RKO (cell line): Measurements from ENCODE around the gene KEL.

Source experiments
- DNase-seq: peaks from one replicate; pipeline ENCODE4 v3.0.0-alpha.2; 2016; ENCODE audit warnings: low spot score

The KEL gene

DNA sequence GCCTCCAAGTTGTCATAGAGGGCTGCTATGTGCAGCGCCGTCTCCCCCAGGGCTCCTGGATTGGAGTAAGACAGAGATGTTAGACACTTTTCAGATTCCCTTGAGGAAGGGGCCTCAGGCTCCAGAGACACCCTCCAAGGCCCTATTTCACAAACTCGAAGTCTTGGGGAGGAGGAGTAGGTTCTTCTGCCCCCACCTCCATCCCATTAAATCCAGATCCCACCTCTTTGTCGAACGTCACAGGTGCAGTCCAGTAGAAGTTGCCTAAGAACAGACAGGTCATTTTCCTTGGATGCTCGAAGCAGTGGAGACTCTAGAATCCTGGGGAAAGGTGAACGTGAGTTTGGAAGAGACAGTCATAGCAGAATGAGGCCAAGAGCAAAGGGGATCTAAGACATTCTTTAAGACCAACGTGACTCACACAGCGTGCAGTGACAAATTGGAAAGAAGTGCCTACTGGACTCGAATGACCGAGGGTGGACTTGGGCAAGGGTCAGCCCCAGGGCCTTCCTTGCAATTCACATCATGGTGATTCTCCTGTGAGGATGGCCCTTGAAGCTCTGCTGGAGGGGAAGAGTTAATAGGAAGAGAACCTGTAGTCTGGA is 31.9 kb downstream of the KEL start:
- DNase-seq: no peak

DNA sequence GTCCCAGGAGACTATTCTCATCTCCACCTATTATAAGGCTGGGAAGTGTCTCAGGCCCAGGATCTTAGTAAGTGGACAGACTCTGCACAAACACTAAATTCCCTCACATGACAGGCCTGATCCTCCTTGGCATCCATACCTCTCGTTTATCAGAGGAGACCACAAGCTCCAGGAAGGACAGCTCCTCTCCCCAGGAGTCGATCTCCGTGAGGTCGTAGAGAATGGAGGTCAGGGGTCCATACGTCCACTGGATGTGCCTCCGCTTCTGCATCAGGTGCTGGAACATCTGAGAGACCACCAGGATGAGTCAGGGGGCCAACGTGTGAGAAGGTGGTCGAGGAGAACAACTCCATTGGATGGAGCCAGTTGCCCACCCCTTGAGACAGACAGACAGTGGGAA is 34.2 kb downstream of the KEL start:
- no peak for DNase-seq

DNA sequence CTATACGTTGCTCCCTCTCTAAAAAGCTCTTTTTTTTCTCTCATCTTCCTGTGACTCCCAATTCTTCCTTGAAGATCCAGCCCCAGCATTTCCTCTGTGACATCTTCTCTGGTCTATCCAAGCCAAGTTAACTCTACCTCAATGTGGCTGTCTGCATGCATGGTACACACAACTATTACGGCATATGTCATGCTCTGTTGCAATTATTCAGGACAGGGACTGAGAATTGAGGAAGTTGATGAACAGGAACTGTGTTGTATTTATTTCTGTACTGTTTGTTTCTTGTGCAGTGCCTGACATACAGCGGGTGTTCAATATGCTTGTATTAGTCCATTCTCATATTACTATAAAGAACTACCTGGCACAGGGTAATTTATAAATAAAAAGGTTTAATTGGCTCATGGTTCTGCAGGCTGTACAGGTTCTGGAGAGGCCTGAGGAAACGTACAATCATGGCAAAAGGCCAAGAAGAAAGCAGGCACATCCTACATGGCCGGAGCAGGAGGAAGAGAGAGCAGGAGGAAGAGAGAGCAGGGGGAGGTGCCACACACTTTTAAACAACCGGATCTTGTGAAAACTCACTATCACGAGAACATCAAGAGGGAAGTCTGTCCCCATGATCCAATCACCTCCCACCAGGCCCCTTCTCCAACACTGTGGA is 34.9 kb downstream of the KEL start:
- DNase-seq: no peak

DNA sequence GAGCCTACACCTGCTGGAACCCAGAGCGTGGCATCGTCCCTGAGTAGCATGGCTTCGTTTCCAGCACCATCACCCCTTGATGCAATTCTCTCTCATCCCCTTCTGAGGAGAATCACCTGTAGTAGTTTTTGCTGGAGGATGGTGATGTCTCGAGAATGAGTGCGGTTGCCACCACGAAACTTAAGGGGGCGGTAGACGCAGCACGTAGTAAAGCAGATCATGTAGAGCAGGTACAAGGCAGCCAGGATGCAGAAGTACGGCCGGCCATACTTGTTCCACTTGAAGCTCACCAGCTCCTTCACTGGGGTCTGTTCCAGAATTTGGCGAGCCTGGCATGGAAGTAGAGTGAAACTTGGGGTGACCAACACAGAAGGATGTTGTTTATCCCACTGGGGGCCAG is 36.8 kb downstream of the KEL start:
- no peak for DNase-seq

DNA sequence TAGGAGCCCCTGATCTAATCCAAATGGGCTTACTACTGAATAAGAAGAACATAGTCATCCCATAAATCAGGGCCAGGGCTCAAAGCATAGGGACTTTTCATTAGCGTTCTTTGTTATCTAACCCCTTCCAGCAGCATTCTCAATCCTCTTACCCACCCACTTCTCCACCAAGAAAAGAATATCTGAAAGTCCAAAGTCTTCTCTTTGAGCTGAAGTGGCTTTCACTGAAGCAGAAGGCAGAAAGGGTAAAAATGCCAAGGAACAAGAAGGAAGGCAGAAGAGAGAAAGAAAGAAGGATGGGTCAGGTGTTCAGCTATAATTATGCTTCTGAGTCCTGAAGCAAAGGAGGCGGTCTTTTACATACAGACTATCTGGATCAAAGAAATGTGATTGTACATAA is 38.8 kb downstream of the KEL start:
- DNase-seq: no peak

DNA sequence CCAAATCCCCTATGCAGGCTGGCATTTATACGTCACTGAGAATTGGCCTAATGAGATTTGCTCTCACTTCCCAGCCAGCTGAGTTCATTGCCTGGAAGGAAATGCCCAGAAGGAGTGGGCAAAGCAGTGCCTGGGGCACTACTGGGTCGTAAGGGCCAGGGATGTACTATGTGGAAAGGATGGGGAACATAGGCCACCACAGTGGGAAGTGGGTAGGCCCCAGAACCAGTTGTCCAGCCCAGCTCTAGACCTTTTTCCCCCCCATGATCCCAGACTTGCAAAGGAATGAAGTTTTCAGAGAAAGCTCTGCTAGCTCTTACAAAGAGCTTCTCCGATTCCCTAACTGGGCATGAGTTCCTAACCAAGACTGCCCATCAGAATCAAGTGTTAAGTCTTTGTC is 42.5 kb downstream of the KEL start:
- no peak for DNase-seq

DNA sequence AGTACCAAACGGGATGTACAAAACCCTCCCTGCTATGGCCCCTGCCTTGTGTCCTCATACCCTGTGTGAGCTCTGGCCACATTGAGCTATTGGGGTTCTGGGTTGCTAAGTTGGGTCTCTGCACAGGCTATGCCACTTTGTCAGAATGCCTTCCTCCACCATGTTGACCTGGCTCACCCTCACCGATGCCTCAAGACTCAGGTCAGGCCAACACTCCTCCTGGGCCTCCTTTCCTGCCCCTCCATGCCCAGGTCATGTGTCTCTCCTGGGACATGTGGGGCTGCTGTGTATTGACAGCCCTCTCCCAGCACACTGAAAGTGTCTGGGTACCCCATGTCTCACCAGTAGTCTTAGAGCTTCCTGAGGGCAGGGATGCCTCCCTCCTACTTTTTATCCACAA is 43.3 kb downstream of the KEL start:
- DNase-seq: no peak

DNA sequence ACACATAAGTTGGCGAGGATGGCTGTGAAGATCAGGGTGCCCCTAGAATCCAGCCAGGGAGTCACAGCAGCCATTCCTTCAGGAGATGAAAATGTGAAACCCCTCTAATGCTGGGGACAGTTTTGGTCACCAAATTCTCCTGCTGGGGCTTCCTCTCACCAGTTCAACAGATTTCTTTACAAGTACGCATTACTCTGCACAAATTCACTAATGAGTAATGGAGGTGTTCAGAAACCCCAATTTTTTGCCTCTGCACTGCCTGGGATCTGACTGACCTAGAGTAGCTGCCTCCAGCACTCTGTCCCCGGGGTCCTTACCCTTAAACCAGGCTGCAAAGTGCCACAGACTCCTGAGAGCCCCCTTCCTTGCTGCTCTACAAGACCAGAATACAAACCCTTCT is 44.7 kb downstream of the KEL start:
- no peak for DNase-seq

DNA sequence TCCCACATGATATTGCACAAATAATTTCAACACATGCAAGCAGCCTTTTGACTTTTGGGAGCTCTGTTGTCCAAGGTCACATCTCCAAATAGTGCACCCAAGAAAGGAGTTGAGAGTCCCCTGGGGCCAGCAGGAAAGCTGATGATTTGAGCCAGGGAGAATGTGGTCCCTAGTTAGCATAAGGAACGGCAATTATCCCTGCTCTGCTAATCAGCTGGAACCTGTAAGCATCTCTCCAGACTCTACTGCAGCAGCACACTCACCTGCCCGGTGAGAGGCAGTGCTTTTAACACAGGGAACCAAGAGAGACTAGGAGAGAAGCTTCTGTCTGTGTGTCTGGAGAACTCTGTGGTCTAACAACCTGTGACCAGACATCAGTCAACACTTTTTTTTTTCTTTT is 45.7 kb downstream of the KEL start:
- no peak for DNase-seq

DNA sequence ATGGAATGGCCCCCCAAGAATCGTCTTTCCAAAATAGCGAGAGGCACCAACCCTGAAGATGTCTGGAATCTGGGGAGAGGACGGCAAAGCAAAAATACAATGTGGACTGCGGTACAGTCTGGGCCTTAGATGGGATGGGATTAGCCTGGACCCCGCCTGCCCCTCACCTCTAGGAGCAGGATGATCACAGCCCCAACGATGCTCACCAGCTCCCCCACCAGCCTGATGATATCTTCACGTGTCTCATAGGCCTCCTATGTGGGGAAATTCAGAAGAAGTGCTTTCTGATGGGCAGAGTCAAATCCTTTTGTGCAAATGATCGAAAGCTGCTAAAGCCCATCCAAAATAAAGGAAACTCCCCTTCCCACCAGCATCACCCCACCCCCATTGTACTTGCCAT is 46.8 kb downstream of the KEL start:
- DNase-seq: no peak

DNA sequence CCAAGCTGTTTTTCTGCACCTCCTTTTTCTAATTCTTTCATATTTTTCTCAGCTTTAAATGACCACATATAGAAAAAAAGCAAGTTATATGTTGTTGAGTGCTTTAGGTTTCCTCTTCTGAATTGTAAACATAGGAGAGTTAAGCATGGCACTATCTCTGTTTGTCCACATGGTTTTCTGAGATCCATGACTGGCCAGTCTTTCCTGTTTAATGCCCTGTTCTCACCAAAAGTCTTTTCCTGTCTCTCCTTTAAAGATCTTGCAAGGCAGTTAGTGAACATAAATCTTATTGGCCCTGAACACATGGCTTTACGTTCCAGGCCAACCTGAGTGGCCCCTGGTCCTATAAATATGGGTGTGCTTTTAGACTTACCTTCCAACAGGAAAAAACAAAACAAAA is 48.0 kb downstream of the KEL start:
- no peak for DNase-seq

DNA sequence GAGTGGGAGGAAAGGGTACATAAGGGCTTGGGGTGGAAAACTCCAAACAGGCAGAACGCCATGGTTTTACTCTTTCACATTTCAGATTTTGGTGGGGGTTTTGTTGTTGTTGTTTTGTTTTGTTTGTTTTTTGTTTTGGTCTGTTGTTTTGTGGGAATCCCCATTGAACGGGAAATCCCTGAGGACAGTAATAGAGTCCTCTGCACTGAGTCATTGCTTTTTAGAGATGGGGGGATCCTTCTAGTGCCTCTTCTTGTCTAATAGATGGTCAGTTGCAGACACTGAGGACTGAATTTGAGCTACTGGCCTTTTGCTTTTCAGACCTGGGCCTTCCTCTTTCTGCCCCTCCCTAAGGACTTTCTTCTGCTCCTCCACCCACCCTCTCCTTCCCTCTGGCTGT is 48.6 kb downstream of the KEL start:
- no peak for DNase-seq

DNA sequence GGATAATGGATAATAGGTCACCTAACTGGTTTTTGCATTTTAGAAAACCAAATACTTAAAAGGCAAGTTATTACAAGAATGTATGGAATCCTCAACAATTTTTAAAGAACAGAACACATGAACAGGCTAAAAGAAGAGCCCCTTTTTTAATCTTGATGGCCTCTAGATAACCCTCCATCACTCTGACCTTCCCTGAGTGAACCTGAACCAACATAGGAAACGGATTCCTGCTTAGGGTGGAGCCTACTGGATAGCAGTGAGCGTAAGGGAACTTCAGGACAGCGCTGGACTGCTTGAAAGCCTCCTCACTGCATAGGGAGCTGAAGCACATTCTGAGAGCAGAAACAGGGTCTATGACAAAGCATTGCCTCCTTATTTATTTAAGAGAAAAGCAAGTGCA is 49.1 kb downstream of the KEL start:
- DNase-seq: no peak

DNA sequence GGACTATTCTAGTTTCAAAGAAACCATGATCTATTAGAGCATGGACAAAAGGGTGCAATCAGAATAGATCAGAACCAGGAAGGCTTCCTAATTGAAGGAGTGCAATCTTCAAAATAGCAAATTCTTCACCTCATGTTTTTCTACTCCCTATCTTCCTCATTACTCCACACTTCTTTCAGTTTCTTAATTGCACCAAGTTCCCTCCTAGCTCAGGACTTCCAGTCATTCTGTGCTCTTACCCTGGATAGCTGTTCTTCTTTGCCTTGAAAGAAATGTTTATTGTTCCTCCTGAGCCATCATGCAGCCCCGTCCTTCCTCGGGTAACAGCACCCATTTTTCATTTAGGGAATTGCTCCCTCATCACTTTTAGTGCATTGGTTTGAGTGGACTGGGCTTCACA is 51.7 kb downstream of the KEL start:
- no peak for DNase-seq

DNA sequence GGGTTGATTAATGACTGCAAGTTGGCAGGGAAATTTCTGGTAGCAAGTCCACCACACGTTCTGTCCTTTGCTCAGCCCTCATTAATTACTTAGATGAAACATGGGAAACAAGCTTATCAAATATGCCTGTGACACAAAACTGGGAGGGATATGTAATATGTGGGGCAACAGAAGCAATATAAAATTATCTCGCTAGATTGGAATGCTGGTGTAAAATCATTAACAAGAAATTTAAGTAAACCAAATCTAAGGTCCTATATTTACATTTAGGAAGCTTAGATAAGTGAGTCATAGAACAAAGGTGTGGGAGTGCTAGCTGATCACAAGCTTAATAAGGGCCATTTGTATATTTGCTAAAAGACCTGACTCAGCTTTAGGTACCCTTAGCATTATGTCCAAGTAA is 52.1 kb downstream of the KEL start:
- DNase-seq: no peak

DNA sequence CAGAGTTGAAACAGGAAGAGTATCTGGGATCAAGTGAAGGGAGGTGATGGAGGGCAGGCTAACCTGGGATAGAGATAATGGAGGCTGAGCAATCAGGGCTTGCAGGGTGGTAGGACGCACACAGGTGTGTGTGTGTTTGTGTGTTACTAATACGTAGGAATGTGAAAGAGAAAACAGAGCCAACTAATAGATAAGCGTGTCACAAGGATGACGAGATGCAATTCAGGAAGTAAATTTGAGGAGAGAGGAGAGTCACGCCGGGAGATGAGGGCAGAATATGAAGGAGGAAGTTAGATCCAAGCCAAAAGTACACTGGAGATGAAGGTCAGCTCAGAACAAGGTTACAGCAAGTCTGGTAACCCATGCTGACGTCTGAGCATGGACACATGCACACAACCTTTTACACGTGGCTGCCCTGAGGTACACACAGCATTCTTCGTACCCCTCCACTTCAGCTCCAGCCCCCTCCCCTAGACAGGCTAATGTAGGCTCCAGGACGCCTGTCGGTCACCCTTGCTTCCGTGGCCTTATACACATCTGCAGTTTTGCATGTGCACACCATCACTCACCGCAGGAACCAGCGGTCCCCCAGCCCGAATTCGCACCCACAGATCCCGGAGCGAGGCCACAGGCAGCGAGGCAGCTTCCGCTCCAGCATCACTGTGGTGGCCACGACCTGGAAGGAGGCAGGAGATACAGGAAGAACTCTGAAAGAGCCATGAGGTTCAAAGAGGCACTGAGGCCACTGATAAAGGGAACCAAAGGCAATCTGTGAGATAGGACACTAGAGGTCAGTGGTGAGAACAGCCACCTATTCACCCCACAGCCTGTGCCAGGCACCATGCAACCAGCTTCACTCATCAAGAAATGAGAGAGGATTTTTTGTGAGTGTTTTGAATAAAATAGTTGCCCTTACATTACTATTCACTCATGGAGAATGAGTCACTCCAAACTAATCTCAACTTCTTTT is 53.0 kb downstream of the KEL start:
- peak; percentile 57 for DNase-seq

DNA sequence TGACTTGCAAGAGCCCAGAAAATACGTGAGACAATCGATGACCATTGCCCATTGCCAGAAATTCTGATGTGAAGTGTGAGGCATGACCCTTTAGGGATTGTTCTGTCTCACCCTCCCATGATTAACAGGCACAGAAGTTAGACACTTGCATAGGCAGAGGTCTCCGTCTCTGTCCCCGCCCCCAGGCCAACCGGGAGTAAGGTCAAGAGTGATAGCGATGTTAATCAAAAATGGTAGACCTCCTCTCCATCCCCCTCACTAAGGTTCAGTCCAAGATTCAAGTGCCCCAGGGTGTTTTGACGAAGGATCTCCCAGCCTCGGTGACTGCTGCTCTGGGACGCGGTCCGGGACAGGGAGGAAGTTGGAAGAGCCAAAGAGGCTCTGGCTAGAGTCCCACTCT is 53.9 kb downstream of the KEL start:
- no peak for DNase-seq

DNA sequence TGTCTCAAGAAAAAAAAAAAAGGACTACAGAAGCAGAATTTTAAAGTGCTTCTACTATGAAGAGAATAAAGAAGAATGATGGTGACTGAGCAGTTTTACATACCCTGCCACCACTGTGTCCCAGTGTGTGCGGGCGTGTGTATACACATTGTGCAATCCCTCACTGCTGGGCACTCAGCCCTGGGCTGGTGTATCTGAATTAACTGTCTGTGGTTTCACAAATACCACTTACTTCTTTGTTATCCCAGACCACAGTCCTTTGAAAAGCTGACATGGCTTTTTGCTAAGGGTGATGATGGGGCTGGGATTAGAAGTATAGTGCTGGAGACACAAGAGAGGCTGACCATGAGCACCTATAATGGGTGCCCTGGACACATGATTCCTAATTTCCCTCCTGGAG is 55.5 kb downstream of the KEL start:
- DNase-seq: no peak

DNA sequence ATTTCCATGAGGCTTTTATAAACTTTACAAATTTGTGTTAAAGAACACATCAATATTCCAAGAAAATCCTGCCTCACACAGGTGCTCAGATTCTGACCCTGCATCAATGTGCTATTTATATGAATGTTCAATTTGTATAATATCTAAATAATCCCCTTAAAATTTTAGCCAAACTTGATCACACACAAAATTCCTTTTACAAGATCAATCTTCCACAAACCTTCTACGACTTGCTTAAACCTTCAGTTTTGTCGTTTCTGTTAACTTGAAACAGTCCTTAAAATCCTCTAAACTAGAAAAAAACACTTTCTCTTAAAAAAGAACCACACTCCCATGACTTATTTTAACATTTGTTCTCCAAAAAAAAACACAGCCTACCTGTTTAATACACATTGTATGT is 56.4 kb downstream of the KEL start:
- DNase-seq: no peak

DNA sequence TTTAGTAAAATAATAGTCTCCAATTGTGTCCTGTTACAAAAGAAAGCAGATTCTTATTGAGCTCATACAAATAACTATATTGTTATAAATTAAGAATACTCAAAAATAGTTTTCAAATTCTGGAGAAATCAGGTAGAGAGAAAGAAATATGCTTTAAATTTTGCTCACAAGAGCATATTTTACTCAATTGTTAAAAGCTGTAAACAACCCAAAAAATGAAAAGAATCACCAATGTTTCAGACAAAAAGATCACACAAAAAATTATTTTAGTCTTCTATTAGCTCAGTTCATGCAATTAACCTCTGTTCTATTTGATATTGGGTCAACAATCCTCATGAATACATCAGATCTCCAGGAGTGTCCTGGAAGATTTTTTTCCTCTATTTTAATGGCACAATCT is 58.0 kb downstream of the KEL start:
- no peak for DNase-seq

DNA sequence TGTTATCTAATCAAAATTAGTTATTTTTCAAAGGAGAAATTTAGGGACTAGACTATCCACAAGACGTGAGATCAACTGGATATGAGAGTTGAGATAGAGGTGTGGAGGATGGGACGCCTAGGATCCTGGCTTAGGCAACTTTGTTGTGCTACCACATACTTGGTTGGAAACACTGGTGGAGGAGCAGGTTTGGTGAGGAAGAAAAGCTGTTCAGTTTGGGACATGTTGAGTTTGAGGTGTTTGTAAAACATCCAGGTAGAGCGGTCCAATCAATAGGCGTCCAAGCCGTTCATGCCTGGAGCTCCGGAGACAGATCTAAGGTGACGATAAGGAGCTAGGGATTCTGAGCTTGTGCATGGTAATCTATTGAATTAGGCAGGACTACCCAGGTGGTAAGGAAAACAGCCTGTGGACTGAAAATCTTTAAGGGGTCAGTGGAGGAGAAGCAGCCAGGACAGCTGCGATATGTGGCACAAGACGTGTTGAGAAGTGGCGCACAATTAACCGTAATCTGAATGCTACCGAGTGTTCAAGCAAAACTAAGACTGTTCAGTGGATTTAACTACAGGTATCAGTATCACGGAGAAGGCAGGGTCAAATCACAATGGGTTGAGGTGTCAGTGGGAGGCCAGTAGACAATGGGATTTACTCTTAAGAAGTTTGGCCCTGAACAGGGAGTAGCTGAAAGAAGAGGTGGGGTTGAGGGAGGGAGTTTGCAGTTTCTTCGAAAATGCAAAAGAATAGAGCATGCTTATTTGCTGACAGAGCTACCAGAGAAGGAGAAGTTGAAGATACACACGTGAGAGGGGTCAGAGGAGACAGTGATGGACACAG is 60.5 kb downstream of the KEL start:
- no peak for DNase-seq

DNA sequence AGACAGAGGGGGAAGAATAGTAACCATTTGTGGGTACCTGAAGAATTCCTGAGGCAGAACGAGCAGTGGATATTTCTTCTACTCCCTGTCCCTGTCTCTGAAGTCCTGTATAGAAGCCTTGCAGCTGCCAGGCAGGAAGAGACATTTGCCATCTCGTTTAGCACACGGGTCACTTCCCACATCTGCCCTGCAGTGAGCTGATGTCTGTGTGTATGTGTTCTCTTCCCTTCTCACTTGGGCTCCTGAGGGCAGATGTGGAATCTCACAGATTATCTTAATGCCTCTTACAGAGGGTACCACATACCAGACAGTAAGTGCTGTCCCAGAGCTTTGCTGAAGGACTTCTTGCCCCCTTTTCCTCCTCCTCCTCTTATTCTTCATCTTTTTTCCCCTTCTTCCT is 62.5 kb downstream of the KEL start:
- no peak for DNase-seq
